ENCODE measurements around the gene ATF6.

The ATF6 gene

DNA sequence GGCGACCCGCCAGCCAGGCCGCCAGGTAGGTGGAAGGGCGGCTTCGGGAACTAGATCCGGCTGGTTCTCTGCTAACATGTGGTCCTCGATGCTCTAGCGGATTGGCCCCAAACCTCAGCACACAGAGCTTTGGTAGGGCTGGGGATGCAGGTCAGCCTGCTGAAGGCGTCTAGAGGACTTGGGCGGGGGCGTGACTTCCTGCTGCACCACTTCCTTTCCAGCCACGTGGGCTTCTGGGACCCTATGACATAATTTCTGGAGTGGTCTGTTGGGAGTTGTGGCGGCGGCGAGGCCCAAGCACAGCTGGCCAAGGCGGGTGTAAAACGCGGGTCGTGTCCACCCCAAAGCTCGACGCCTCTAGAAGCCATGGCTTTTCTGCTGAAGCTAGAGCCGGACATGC, 124.5 kb downstream of the ATF6 start:
- Histone ChIP-seq H4K20me1 (ENCODE audit: control insufficient read depth, insufficient read depth, low read depth, low read length) (no peaks in the 10 kb centered on the region), H3K27me3 (ENCODE audit: control insufficient read depth, low read length) (no peaks in the 10 kb centered on the region), H3K9me3 (ENCODE audit: control insufficient read depth, insufficient read depth, low read length) (no peaks in the 10 kb centered on the region), H3K79me2 (ENCODE audit: control insufficient read depth, low read length) (no peaks in the 10 kb centered on the region), H3K4me1 (ENCODE audit: control insufficient read depth, low read length) (no peaks in the 10 kb centered on the region), H3F3A (ENCODE audit: control insufficient read depth, insufficient read depth) (no peaks in the 10 kb centered on the region), H3K36me3 (ENCODE audit: control insufficient read depth, low read length) (peaks cover 4% of the 10 kb centered on the region; the same call in 1 of the 2 replicates), H3K4me2 (ENCODE audit: low read length) (no peak overlapping the region), H3K9me2 (replicated peaks; ENCODE audit: control insufficient read depth, low read length) (no peaks in the 10 kb centered on the region), H3K4me3 (ENCODE audit: low read length) (no peak overlapping the region), H3K27ac (ENCODE audit: low read depth, low read length) (no peak overlapping the region)
- no peak for TF ChIP-seq EZH2phosphoT487 (IDR thresholded peaks at IDR 0.05; ENCODE audit: borderline replicate concordance, low read length)
- TF ChIP-seq, protein P1, sequence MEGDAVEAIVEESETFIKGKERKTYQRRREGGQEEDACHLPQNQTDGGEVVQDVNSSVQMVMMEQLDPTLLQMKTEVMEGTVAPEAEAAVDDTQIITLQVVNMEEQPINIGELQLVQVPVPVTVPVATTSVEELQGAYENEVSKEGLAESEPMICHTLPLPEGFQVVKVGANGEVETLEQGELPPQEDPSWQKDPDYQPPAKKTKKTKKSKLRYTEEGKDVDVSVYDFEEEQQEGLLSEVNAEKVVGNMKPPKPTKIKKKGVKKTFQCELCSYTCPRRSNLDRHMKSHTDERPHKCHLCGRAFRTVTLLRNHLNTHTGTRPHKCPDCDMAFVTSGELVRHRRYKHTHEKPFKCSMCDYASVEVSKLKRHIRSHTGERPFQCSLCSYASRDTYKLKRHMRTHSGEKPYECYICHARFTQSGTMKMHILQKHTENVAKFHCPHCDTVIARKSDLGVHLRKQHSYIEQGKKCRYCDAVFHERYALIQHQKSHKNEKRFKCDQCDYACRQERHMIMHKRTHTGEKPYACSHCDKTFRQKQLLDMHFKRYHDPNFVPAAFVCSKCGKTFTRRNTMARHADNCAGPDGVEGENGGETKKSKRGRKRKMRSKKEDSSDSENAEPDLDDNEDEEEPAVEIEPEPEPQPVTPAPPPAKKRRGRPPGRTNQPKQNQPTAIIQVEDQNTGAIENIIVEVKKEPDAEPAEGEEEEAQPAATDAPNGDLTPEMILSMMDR (IDR thresholded peaks at IDR 0.05; ENCODE audit: low read depth, low read length, poor library complexity, severe bottlenecking), result no peak

DNA sequence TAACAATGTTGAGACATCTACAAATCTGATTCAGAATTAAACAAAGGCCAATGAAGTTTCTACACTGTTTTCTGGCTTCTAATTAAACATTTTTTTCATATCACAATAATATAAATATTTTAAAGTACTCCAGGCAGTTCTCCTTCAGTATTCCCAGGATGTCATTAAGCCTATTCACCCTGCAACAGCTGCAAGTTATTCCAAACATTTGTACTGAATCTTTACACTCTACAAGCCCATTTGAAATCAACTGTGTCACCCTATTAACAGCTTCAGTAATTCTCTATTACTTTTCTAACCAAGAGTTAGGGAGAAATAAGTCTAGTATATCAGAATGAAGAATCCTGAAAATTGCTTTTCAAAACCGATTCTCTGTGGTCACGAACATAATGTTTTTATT, 133.0 kb downstream of the ATF6 start:
- Histone ChIP-seq H3K27me3 (ENCODE audit: control insufficient read depth, low read length) (no peaks in the 10 kb centered on the region), H3K79me2 (ENCODE audit: control insufficient read depth, low read length) (no peaks in the 10 kb centered on the region), H3K9me3 (ENCODE audit: control insufficient read depth, insufficient read depth, low read length) (no peaks in the 10 kb centered on the region), H3K4me1 (ENCODE audit: control insufficient read depth, low read length) (no peaks in the 10 kb centered on the region), H3K9me2 (replicated peaks; ENCODE audit: control insufficient read depth, low read length) (no peaks in the 10 kb centered on the region), H4K20me1 (ENCODE audit: control insufficient read depth, insufficient read depth, low read depth, low read length) (no peaks in the 10 kb centered on the region), H3K4me3 (ENCODE audit: low read length) (no peak overlapping the region), H3K27ac (ENCODE audit: low read depth, low read length) (no peak overlapping the region), H3F3A (ENCODE audit: control insufficient read depth, insufficient read depth) (no peaks in the 10 kb centered on the region; the same call in 1 of the 2 replicates), H3K4me2 (ENCODE audit: low read length) (no peak overlapping the region), H3K36me3 (ENCODE audit: control insufficient read depth, low read length) (no peaks in the 10 kb centered on the region)
- TF ChIP-seq, protein P1 (IDR thresholded peaks at IDR 0.05; ENCODE audit: low read depth, low read length, poor library complexity, severe bottlenecking), result no peak
- no peak for TF ChIP-seq EZH2phosphoT487 (IDR thresholded peaks at IDR 0.05; ENCODE audit: borderline replicate concordance, low read length)

DNA sequence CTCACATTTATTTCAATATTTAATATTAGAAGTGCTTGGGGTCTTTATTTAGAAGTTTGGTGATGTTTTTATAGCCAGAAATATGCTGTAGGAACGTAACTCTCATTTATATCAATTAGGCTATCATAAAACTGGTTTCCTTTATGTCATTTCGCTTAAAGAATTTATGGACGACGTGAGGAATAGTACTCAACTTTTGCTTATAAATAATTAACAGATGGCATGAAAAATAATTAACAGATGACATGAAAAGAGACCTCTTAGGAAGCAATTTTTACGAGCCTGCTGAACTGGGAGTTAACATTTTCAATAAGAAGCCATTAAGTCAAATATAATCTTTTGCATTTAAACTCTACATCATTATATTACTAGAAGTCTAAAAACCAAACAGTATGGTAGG, 134.0 kb downstream of the ATF6 start:
- no peak for TF ChIP-seq EZH2phosphoT487 (IDR thresholded peaks at IDR 0.05; ENCODE audit: borderline replicate concordance, low read length)
- TF ChIP-seq, protein P1 (IDR thresholded peaks at IDR 0.05; ENCODE audit: low read depth, low read length, poor library complexity, severe bottlenecking), result no peak
- Histone ChIP-seq H4K20me1 (ENCODE audit: control insufficient read depth, insufficient read depth, low read depth, low read length) (no peaks in the 10 kb centered on the region), H3F3A (ENCODE audit: control insufficient read depth, insufficient read depth) (no peaks in the 10 kb centered on the region; the same call in 1 of the 2 replicates), H3K27ac (ENCODE audit: low read depth, low read length) (no peak overlapping the region), H3K27me3 (ENCODE audit: control insufficient read depth, low read length) (no peaks in the 10 kb centered on the region), H3K4me1 (ENCODE audit: control insufficient read depth, low read length) (no peaks in the 10 kb centered on the region), H3K9me3 (ENCODE audit: control insufficient read depth, insufficient read depth, low read length) (no peaks in the 10 kb centered on the region), H3K9me2 (replicated peaks; ENCODE audit: control insufficient read depth, low read length) (no peaks in the 10 kb centered on the region), H3K36me3 (ENCODE audit: control insufficient read depth, low read length) (no peaks in the 10 kb centered on the region), H3K79me2 (ENCODE audit: control insufficient read depth, low read length) (no peaks in the 10 kb centered on the region), H3K4me2 (ENCODE audit: low read length) (no peak overlapping the region), H3K4me3 (ENCODE audit: low read length) (no peak overlapping the region)

Measured in DOHH2 (cell line).